H1 (cell line): ENCODE results near the gene NPY5R.

Experiments
- POLR2A ChIP-seq, 2 experiments: IDR thresholded peaks; 1 replicate in 1 of 2; 2 replicates in 1 of 2; pipeline ENCODE4 v1.6.1; 2011; ENCODE audit warnings: low read depth in 2 of 2, low read length in 2 of 2, mild to moderate bottlenecking in 2 of 2; ENCODE audit errors: control extremely low read depth in 1 of 2
- TF ChIP-seq, protein P1 (sequence below), 3 experiments: IDR thresholded peaks; 1 replicate in 2 of 3; 2 replicates in 1 of 3; pipeline versions ENCODE4 v1.5.1 to v1.6.1; 2011; ENCODE audit warnings: low read length in 3 of 3, mild to moderate bottlenecking in 3 of 3, inconsistent platforms in 2 of 3, low read depth in 1 of 3, moderate library complexity in 1 of 3; ENCODE audit not compliant: insufficient read depth in 1 of 3; ENCODE audit errors: control extremely low read depth in 1 of 3

DNA sequence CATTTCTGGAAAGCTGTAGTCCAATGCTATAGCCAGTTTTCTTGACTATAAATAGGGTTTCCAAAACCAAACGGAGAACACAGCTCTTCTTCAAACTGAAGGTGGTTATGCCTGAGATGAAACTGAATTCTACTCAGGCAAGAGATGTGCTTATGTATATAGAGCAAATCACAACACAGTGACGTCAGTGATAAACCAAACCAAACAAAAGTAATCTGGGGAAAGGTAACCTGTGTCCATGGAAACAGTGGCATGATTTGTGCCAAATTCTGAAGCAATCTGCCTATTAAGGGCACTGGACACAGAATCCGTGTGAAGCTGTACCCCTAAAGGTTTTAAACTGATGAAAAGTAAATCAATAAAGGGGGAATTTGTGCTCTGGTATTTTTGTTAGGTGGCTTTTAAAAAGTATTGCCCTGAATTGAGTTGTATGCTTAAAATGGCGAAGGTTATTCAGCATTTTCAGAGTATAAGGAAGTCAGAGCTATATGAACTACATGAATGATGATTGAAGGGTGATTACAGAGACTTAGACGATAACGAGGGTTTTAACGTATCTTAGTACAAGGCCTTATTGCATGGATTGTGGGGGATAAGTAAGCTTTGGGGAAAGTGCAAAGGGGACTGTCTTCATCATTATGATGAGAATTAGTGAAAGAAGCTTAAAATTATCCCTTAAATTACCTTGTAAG lies 38.6 kb downstream of the NPY5R start:
- TF ChIP-seq, protein P1, sequence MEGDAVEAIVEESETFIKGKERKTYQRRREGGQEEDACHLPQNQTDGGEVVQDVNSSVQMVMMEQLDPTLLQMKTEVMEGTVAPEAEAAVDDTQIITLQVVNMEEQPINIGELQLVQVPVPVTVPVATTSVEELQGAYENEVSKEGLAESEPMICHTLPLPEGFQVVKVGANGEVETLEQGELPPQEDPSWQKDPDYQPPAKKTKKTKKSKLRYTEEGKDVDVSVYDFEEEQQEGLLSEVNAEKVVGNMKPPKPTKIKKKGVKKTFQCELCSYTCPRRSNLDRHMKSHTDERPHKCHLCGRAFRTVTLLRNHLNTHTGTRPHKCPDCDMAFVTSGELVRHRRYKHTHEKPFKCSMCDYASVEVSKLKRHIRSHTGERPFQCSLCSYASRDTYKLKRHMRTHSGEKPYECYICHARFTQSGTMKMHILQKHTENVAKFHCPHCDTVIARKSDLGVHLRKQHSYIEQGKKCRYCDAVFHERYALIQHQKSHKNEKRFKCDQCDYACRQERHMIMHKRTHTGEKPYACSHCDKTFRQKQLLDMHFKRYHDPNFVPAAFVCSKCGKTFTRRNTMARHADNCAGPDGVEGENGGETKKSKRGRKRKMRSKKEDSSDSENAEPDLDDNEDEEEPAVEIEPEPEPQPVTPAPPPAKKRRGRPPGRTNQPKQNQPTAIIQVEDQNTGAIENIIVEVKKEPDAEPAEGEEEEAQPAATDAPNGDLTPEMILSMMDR (IDR thresholded peaks at IDR 0.05; ENCODE audit: control extremely low read depth in 1 of 3, insufficient read depth in 1 of 3, low read depth in 1 of 3, low read length in 3 of 3) = no peak
- no peak for TF ChIP-seq POLR2A (IDR thresholded peaks at IDR 0.05; ENCODE audit: control extremely low read depth in 1 of 2, low read depth in 2 of 2, low read length in 2 of 2)
